Dedifferentiated amniotic fluid mesenchymal stem cell (primary cell): ENCODE data around the gene KIF23.
"Not testable (repeated sequence)": the region's sequence is repeated elsewhere in the genome, so short reads cannot be mapped to it uniquely, and the experiment has no call there.

Experiments
- DNase-seq: peaks from one replicate; pipeline ENCODE4 v3.0.0-alpha.2; 2016; ENCODE audit errors: extremely low spot score

Gene KIF23

DNA sequence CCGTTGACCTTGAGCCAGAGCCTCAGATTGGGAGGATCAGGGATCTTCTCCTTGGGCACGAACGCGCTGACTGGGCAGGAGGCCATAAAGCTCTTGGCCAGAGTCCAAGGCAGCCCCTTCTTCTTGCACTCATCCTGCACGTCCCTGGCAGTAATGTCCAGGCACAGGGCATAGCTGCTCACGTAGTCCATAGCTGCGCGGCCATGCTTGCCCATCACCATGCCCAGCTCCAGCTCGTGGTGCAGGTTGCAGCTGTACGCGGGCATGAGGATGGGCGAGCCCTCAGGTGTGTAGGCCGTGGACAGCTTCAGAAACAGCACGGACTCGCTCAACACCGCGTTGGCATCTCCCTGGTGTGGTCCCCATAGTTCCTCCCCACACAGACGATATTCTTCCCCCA, 20.5 kb downstream of the KIF23 start:
- DNase-seq, result no peak

GRCh38 chr15:69435985-69436384, 21.8 kb downstream of the KIF23 start:
- DNase-seq, result no peak

DNA sequence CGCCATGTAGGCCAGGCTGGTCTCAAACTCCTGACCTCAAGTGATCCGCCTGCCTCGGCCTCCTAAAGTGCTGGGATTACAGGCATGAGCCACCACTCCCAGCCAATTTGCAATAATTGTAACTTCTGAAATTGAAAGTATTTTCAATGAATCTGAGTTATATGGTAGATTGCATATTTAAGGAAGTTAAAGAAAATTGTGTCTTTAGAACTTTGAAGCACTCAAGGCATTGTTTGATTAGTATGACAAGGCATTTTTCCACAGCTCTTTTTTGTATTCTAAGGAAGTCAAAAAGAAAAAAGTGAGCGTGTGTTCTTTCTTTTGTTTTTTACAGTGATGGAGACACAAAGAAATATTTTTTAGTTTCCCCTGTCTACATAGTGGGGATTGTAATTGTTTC, 22.8 kb downstream of the KIF23 start:
- DNase-seq, result no peak

DNA sequence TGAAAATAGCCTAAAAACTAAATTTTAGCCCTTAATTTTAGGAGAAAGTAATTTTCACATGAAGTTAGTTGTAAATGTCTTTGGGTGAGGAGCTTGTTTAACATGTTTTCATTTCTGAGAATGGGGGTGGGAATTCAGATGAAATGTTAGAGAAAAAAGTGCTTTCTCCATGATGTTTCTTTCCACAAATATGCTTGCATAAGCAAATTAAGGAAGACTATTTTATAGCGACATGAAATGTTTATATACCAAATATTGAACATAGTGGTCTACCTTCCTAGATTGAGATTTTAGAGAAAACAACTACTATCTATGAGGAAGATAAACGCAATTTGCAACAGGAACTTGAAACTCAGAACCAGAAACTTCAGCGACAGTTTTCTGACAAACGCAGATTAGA, 25.5 kb downstream of the KIF23 start:
- DNase-seq, result no peak

DNA sequence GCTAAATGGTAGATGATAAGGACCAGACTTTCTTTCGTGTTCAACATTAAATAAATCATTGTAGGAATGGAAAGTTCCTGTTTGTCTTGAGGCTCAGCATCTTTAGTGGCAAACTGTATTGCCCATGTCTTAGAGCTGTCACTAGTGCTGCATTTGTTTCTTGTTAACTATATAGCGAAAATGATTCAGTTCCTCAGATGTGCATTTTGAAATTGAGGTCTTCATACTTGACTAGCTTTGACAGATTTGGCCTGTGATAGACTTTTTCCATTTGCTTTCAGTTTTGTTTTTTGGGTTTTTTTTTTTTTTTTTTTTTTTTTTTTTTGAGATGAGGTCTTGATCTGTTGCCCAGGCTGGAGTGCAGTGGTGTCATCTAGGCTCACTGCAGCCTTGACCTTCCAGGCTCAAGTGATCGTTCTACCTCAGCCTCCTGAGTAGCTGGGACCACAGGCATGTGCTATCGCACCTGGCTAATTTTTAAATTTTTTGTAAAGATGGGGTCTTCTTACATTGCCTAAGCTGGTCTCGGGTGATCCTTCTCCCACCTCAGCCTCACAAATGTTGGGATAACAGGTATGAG, 29.0 kb downstream of the KIF23 start:
- DNase-seq, result no peak

- DNase-seq, result no peak
Observed at GRCh38 chr15:69444686-69445085, 30.5 kb downstream of the KIF23 start.

- no peak for DNase-seq
Observed at GRCh38 chr15:69446953-69447352, 32.8 kb downstream of the KIF23 start.

GRCh38 chr15:69450221-69450620, 36.1 kb downstream of the KIF23 start:
- DNase-seq, result not testable (repeated sequence)

- no peak for DNase-seq
Observed at GRCh38 chr15:69450968-69451695, 37.0 kb downstream of the KIF23 start.

DNA sequence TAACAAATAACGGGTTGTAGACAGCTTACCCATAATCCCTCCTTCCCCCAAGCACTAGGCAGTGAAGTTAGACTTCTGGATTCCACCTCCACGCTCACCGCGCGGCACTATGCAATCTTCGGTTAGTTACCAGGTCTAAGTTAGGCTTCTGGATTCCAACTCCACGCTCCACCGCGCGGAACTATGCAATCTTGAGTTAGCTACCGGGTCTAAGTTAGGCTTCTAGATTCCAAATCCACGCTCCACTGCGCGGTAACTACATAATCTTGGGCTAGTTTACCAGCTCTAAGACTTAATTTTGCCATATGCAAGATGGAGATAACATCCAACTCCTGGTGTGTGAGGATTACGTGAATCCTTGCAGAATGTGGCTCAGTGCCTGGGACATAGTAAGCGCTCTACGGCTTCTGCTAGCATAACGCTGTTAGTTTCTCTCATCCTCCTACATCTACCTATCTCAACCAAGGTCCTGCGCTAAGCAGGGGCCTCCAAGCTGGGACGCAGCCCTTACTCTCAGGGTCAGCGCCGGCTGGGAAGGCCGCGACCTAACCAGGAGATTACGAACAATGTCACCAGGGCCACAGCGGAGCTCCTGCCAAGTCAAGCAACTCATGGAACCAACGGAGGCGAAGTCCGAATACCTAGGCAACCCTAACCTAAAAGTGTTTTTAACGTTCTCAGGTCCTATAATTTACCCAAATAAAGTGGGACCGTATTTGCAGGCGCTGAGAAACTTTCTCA, 38.0 kb downstream of the KIF23 start:
- DNase-seq, result no peak

DNA sequence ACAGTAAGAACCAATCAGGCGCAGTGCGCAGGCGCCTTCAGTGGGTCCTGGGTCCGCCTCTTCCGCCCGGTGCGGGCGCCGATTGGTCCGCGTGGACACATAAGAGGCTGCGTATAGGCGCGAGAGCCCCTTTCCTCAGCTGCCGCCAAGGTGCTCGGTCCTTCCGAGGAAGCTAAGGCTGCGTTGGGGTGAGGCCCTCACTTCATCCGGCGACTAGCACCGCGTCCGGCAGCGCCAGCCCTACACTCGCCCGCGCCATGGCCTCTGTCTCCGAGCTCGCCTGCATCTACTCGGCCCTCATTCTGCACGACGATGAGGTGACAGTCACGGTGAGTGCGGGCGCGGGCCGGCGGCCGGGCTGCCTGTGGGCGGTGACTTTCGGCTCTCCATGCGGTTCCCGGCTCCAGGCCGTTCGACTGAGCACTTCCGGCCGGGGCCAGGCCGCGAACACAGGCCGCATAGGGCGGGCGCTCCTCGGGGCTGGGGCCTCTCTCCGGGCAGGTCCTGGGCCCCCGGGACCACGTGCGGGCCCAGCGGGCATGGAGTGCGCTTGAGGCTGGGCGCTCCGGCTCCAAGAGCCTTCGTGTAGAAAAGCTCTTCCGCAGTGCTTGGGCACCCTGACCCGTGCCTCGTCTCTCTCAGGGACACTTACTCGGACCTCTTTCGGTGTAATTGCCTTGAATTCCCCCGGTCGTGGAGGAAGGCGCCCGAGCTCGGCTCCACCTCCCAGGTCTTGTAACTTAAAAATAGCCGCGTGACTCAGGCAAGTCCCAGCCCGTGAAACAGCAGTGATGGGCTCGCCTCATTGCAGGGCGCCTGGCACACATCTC, 38.8 kb downstream of the KIF23 start, which contains the start of gene RPLP1:
Gene RPLP1, plus strand, starts transcription at position 127 of the 830 bp plus-strand sequence. Its CDS starts 131 bp downstream, at position 258.
- peak; percentile 95 for DNase-seq

- no peak for DNase-seq
Observed at GRCh38 chr15:69454953-69455352, 40.8 kb downstream of the KIF23 start.

DNA sequence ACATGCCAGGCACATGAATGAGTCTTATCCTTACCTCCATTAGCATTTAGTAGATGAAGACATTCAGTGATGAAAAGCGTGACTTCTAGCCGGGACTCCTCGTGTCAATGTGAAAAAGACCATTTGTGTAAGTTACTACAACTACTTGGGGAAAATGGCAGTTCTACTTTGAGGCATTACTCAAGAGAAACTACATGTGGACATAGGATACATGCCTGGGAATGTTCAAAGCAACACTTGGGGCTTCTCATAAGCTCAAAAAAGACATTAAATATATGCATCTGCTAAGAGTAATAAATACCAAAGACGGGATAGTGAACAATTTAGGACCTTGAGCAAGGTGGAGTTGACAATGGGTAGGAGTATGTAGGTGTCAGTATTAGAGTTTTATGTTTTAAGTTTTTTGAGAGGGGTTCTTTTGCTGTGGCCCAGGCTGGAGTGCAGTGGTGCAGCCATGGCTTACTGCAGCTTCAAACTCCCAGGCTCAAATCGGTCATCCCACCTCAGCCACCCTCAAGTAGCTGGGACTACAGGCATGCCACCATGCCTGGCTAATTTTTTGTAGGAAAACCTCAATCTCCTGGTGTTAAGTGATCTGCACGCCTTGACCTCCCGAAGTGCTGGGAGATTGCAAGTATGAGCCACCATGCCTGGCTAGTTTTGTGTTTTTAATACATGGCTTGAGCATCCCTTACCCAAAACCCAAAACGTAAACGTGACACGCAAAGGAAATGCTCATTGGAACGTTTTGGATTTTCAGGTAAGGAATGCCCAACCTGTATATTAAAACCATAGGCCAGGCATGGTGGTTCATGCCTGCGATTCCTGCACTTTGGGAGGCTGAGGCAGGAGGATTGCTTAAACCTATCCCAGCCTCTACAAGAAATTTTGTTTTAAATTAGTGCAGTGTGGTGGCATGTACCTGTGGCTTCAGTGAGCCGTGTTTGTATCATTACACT, 42.3 kb downstream of the KIF23 start:
- no peak for DNase-seq

DNA sequence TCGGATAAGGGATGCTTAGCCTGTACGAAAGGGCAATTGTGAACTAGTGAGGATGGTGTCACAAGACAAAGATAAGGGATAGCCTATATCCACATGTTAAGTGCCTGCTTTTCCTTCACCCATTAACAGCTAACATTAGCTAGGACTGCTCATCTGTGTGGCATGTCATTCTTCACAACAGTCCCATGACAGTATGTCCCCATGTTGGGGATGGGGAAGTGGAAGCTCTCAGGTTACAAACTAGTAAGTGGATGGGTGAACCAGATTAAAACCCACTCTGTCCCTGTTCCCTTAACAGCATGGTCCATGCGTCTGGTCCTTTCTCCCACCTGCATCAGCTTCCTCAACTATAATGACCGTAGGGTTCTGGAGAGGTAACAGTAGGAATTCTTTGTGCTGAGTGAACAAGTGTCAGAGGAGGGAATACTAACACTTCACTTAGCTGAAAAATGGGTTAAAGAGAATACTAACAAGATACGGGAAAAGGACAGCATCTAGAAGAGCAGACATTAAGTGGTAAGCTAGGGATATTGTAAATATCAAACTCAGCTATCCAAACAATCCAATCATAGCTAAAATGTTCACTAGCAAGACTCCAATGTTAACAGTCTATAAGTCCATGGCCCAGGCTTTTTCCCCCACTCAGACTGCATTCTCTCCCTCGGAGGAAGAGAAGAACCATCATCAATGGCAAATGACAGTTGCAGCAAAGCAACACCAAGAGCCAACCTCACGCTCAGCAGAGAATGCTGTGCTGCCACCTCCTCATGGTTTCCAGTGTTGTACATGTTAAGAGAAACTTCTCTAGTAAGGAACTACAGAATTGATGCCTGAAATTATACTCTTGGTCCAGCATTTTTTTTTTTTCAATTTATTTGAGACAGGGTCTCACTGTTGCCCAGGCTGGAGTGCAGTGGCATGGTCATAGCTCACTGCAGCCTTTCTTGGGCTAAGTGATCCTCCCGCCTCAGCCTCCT, 43.4 kb downstream of the KIF23 start:
- no peak for DNase-seq

- DNase-seq, result no peak
Observed at GRCh38 chr15:69459066-69459465, 44.9 kb downstream of the KIF23 start.

GRCh38 chr15:69460481-69460880, 46.3 kb downstream of the KIF23 start:
- no peak for DNase-seq

DNA sequence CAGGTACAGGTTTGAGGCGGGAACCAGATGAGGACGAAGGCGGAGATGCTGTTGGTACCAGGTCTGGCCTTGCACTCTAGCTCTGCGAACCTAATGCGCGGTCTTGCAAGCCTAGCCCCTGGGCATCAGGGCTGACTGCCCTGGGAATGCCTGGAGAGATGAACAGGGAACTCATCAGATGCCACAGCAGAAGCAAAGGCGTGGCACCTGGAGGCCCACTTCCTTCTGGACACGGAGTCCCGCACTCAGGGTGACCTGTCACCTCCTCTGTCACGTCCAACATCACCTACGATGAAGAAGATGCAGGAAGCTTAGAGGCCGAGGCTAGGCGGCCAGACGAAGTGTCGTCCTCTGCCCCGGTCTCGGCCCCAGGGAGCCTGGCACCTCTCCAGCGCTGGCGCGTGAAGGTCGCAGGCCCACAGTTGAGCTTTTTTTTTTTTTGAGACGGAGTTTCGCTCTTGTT, 47.9 kb downstream of the KIF23 start:
- no peak for DNase-seq

DNA sequence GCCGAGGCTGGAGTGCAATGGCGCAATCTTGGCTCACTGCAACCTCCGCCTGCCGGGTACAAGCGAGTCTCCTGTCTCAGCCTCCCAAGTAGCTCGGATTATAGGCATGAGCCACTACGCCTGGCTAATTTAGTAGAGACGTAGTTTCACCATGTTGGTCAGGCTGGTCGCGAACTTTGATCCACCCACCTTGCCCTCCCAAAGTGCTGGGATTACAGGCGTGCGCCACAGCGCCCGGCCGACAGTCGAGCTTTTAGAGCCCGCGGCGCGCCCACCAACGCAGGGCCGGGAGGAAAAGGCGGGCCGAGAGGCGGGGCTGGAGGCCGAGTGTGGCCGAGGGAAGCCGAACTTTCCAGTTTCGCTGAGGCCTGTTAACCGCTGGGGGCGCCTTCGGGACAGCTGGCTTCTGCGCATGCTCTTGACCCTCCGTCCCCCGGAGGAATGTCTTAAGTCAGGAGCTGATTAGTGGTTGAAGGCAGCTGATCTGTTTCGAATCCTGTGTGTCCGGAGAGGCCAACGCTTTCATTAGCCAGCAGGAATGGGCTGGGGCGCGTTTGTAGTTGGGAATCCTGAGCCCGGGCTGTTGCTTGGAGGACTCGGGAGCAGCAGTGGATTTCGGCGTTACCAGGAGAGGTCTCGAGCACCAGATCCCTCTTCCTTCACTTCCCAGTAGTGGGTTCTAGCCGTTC, 48.5 kb downstream of the KIF23 start:
- DNase-seq, result peak; percentile 98

GRCh38 chr15:69463182-69463756, 49.1 kb downstream of the KIF23 start:
- no peak for DNase-seq
